ENCODE measurements around the gene ZNF280C.

Gene ZNF280C

GRCh38 chrX:130172127-130172845 is 96.4 kb downstream of the ZNF280C start:
- Histone ChIP-seq H3K27ac (peak overlapping the region; percentile 77 to 85), H3K4me3 (peak overlapping the region; percentile 71)
- no peak for DNase-seq (ENCODE audit: low spot score)
- no peak for TF ChIP-seq CTCF (IDR thresholded peaks at IDR 0.05)

GRCh38 chrX:130171446-130172126 is 97.1 kb downstream of the ZNF280C start, which contains the start of gene RAB33A:
RAB33A (plus strand) TSS chrX:130171962; CDS start chrX:130172063, 101 bp downstream.
- DNase-seq (ENCODE audit: low spot score) = no peak
- Histone ChIP-seq H3K27ac (peak within 1 kb of the TSS; percentile 77 to 85), H3K4me3 (peak within 1 kb of the TSS; percentile 71)
- no peak for TF ChIP-seq CTCF (IDR thresholded peaks at IDR 0.05)

- TF ChIP-seq CTCF (IDR thresholded peaks at IDR 0.05) = no peak
- peak overlapping the region in 1 of 2 donors; percentile 85 for H3K27ac ChIP-seq
Measured at GRCh38 chrX:130170752-130171445, 97.8 kb downstream of the ZNF280C start.

GRCh38 chrX:130167040-130167439 is 101.7 kb downstream of the ZNF280C start:
- Histone ChIP-seq H3K4me3 (peak overlapping the region; percentile 71), H3K27ac (peak overlapping the region in 1 of 2 donors; percentile 93)
- DNase-seq (ENCODE audit: low spot score) = no peak
- TF ChIP-seq CTCF (IDR thresholded peaks at IDR 0.05) = no peak

More at GRCh38 chrX:130170752-130171445, 97.8 kb downstream of the ZNF280C start:
- H3K4me3 ChIP-seq = peak overlapping the region; percentile 71
- DNase-seq (ENCODE audit: low spot score) = no peak

GRCh38 chrX:130166503-130166777 is 102.3 kb downstream of the ZNF280C start:
- DNase-seq (ENCODE audit: low spot score) = no peak
- peak overlapping the region; percentile 71 for H3K4me3 ChIP-seq
- H3K27ac ChIP-seq = peak overlapping the region; percentile 66 to 93
- TF ChIP-seq CTCF (IDR thresholded peaks at IDR 0.05) = no peak

GRCh38 chrX:130165703-130166502 is 102.8 kb downstream of the ZNF280C start, which contains the start of gene AIFM1:
AIFM1 (minus strand) TSS chrX:130165841; CDS start chrX:130165656, 185 bp downstream.
- Histone ChIP-seq H3K27ac (peak within 1 kb of the TSS; percentile 66 to 93), H3K4me3 (peak within 1 kb of the TSS; percentile 71)
- TF ChIP-seq CTCF (IDR thresholded peaks at IDR 0.05) = no peak
- peak; percentile 93 for DNase-seq (ENCODE audit: low spot score)

Data from coronary artery (tissue), 2 donors.